Measurements from ENCODE around the gene NDUFS2.
A peak's percentile ranks its signal among the peaks of the same experiment; 100 is the strongest.

DNA sequence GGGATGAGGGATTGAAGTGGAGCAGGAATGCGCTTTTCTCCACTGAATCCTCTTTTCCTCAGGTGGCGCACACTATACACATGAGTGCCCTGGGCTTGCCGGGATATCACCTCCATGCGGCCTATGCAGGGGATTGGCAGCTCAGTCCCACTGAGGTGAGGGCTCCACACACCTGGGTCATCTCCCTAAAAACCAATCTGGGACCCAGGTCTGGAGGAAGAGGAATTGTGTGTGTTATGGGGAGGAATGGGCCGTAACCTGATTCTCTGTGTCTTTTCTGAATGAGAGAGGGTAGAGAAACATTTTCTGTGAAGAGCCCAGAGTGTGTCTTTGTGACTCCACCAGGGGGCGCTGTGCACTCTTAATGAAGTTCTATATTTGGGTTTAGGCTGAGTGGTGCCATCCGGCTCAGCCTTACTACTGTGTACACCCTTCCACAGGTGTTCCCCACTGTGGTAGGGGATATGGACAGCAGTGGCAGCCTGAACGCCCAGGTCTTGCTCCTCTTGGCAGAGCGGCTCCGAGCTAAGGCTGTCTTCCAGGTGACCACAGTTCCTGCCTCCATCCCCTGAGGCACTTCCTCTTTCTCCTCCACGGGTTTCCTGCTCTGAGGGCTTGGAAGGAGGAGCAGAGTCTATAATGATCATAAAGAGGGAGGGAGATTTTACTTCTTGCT, 25.2 kb downstream of the NDUFS2 start:
- peak; percentile 90 for TF ChIP-seq CTCF (IDR thresholded peaks at IDR 0.05)
- no peak for TF ChIP-seq EZH2 (IDR thresholded peaks at IDR 0.05; ENCODE audit: borderline replicate concordance, insufficient read depth, low read depth, low read length, poor library complexity, severe bottlenecking)

All from B cell (primary cell).